WTC11 (cell line): ENCODE results near the gene LTBP1. TPM values are rescaled to one million over a fixed set of nuclear protein-coding genes. Genes with fewer than 3 reads are reported as not detected.

Experiments
- ATAC-seq: fragments of 200-7000 bp; cut with Tn5 transposase; 2 replicates; pipeline ENCODE4 v1.10.0; 2021; ENCODE audit warnings: mild to moderate bottlenecking, moderate library complexity
- CTCF ChIA-PET: fragments of 300-600 bp; sonication (Branson Sonifier 250); formaldehyde crosslinking; loops from one replicate; lab custom pipeline; 2021; ENCODE audit warnings: antibody characterized with exemption; lab: Charles Lee
- POLR2A ChIA-PET: fragments of 350-600 bp; sonication (Branson Sonifier 250); formaldehyde crosslinking; loops from one replicate; lab custom pipeline; 2021; ENCODE audit warnings: antibody characterized with exemption; lab: Charles Lee
- DNase-seq: peaks from one replicate; pipeline ENCODE4 v3.0.0; 2021; ENCODE audit warnings: low spot score
- H3K27ac Mint-ChIP-seq: 2 replicates; pipeline ENCODE4 v1.8.0; 2021; ENCODE audit warnings: mixed read lengths
- H3K27me3 Mint-ChIP-seq: 2 replicates; pipeline ENCODE4 v1.8.0; 2021; ENCODE audit warnings: low read depth, mild to moderate bottlenecking, moderate library complexity, mixed read lengths
- H3K36me3 Mint-ChIP-seq: 2 replicates; pipeline ENCODE4 v1.8.0; 2021; ENCODE audit warnings: mixed read lengths
- H3K4me1 Mint-ChIP-seq: 2 replicates; pipeline ENCODE4 v1.8.0; 2022; ENCODE audit warnings: mixed read lengths
- H3K4me3 Mint-ChIP-seq: 2 replicates; pipeline ENCODE4 v1.8.0; 2021; ENCODE audit warnings: mild to moderate bottlenecking, moderate library complexity, mixed read lengths
- H3K9me3 Mint-ChIP-seq: 2 replicates; pipeline ENCODE4 v1.8.0; 2021; ENCODE audit warnings: mixed read lengths
- AR ChIP-seq: fragments of 250-450 bp; sonication (Bioruptor Pico); IDR thresholded peaks from 2 replicates; pipeline ENCODE4 v1.9.0; 2021; ENCODE audit warnings: mild to moderate bottlenecking
- ATF3 ChIP-seq: sonication (generic); formaldehyde crosslinking; conservative IDR thresholded peaks from 2 replicates; pipeline ENCODE4 v1.8.1; 2022; ENCODE audit warnings: mild to moderate bottlenecking, missing genetic modification reagents
- E2F5 ChIP-seq: sonication (generic); formaldehyde crosslinking; IDR thresholded peaks from 2 replicates; pipeline ENCODE4 v1.8.1; 2022; ENCODE audit warnings: mild to moderate bottlenecking, moderate library complexity, missing genetic modification reagents
- ELF4 ChIP-seq: sonication (generic); formaldehyde crosslinking; IDR thresholded peaks from 2 replicates; pipeline ENCODE4 v1.8.1; 2022; ENCODE audit warnings: low read depth, mild to moderate bottlenecking, moderate library complexity, missing genetic modification reagents
- ERG ChIP-seq: fragments of 250-450 bp; sonication (Bioruptor Pico); IDR thresholded peaks from 2 replicates; pipeline ENCODE4 v1.8.0; 2021; ENCODE audit warnings: mild to moderate bottlenecking
- FOXJ3 ChIP-seq: sonication (generic); formaldehyde crosslinking; IDR thresholded peaks from 2 replicates; pipeline ENCODE4 v1.9.0; 2021; ENCODE audit warnings: missing genetic modification reagents, mild to moderate bottlenecking, borderline replicate concordance
- FOXK1 ChIP-seq: sonication (generic); formaldehyde crosslinking; IDR thresholded peaks from 2 replicates; pipeline ENCODE4 v1.8.0; 2022; ENCODE audit warnings: mild to moderate bottlenecking, moderate library complexity, missing genetic modification reagents
- GRHL2 ChIP-seq: fragments of 250-450 bp; sonication (Bioruptor Pico); IDR thresholded peaks from 2 replicates; pipeline ENCODE4 v1.8.0; 2022; ENCODE audit warnings: mild to moderate bottlenecking, moderate library complexity; ENCODE audit not compliant: insufficient replicate concordance, severe bottlenecking
- GTF2I ChIP-seq: fragments of 250-450 bp; sonication (Bioruptor Pico); conservative IDR thresholded peaks from 2 replicates; pipeline ENCODE4 v1.4.0; 2021; ENCODE audit warnings: mild to moderate bottlenecking
- IRF2 ChIP-seq: sonication (generic); formaldehyde crosslinking; IDR thresholded peaks from 2 replicates; pipeline ENCODE4 v1.8.0; 2022; ENCODE audit warnings: low read depth, missing genetic modification reagents, borderline replicate concordance
- JAZF1 ChIP-seq: fragments of 250-450 bp; sonication (Bioruptor Pico); IDR thresholded peaks from 2 replicates; pipeline ENCODE4 v1.9.0; 2021; ENCODE audit warnings: moderate library complexity, mild to moderate bottlenecking, inconsistent platforms
- NR1H2 ChIP-seq: sonication (generic); formaldehyde crosslinking; IDR thresholded peaks from 2 replicates; pipeline ENCODE4 v1.9.0; 2021; ENCODE audit warnings: mild to moderate bottlenecking, moderate library complexity, missing genetic modification reagents
- OVOL2 ChIP-seq: fragments of 250-450 bp; sonication (Bioruptor Pico); IDR thresholded peaks from 2 replicates; pipeline ENCODE4 v1.9.0; 2021; ENCODE audit warnings: mild to moderate bottlenecking, borderline replicate concordance
- RELA ChIP-seq: sonication (generic); formaldehyde crosslinking; IDR thresholded peaks from 2 replicates; pipeline ENCODE4 v1.8.1; 2022; ENCODE audit warnings: missing genetic modification reagents, mild to moderate bottlenecking, borderline replicate concordance
- SMAD3 ChIP-seq: sonication (generic); formaldehyde crosslinking; IDR thresholded peaks from 2 replicates; pipeline ENCODE4 v1.8.0; 2022; ENCODE audit warnings: missing genetic modification reagents, mild to moderate bottlenecking, borderline replicate concordance
- SOX15 ChIP-seq: fragments of 250-450 bp; sonication (Bioruptor Pico); IDR thresholded peaks from 2 replicates; pipeline ENCODE4 v1.9.0; 2021; ENCODE audit warnings: mild to moderate bottlenecking
- TCF7 ChIP-seq: sonication (generic); formaldehyde crosslinking; IDR thresholded peaks from 2 replicates; pipeline ENCODE4 v1.8.0; 2022; ENCODE audit warnings: mild to moderate bottlenecking, low read depth, missing genetic modification reagents, moderate library complexity
- ZBTB43 ChIP-seq: sonication (generic); formaldehyde crosslinking; IDR thresholded peaks from 2 replicates; pipeline ENCODE4 v1.8.1; 2023; ENCODE audit warnings: mild to moderate bottlenecking, missing genetic modification reagents
- ZNF281 ChIP-seq: sonication (generic); formaldehyde crosslinking; IDR thresholded peaks from 2 replicates; pipeline ENCODE4 v1.8.0; 2023; ENCODE audit warnings: mild to moderate bottlenecking, missing genetic modification reagents
- ZNF396 ChIP-seq: fragments of 250-450 bp; sonication (Bioruptor Pico); IDR thresholded peaks from 2 replicates; pipeline ENCODE4 v1.8.0; 2021; ENCODE audit warnings: mild to moderate bottlenecking, moderate library complexity, borderline replicate concordance
- total RNA-seq: library from RNA; stranded (reverse); gene quantifications from 3 replicates; pipeline ENCODE4 v1.2.3, GENCODE V29; 2021

Gene LTBP1
- total RNA-seq, 1 experiment from 2014 or later, result 33.6 TPM

- DNase-seq, result no peak
- Mint-ChIP-seq H3K27ac (no peak overlapping the region), H3K36me3 (no peaks in the 10 kb centered on the region), H3K4me1 (peaks cover 50% of the 10 kb centered on the region), H3K4me3 (no peak overlapping the region), H3K27me3 (peaks cover under 1% of the 10 kb centered on the region; the same call in 1 of the 2 replicates), H3K9me3 (no peaks in the 10 kb centered on the region)
- TF ChIP-seq JAZF1 (no peak), GTF2I (CRISPR knock-in tag) (no peak), RELA (no peak), IRF2 (CRISPR knock-in tag) (no peak), ATF3 (CRISPR knock-in tag) (no peak), ZNF396 (CRISPR knock-in tag) (no peak), OVOL2 (CRISPR knock-in tag) (no peak), SMAD3 (CRISPR knock-in tag) (no peak), ZNF281 (CRISPR knock-in tag) (no peak), FOXJ3 (CRISPR knock-in tag) (no peak), ELF4 (CRISPR knock-in tag) (no peak), AR (CRISPR knock-in tag) (no peak), ZBTB43 (CRISPR knock-in tag) (no peak), NR1H2 (no peak), TCF7 (CRISPR knock-in tag) (no peak), E2F5 (CRISPR knock-in tag) (no peak), FOXK1 (CRISPR knock-in tag) (no peak), ERG (CRISPR knock-in tag) (no peak), GRHL2 (no peak), SOX15 (CRISPR knock-in tag) (no peak)
- CTCF ChIA-PET, result no interaction called here
- POLR2A ChIA-PET, result no interaction called here
- no peak for ATAC-seq
Measured at GRCh38 chr2:32942793-32943485, 3.8 kb upstream of the LTBP1 start.
